Upper lobe of left lung (tissue), 6 donors: ENCODE results near the gene SMAP2. TPM values are rescaled to one million over a fixed set of nuclear protein-coding genes. Genes with fewer than 3 reads are reported as not detected.
A peak's percentile ranks its signal among the peaks of the same experiment; 100 is the strongest.

Experiments used
- ATAC-seq, 2 donors: fragments of 200-7000 bp; cut with Tn5 transposase; one replicate each; pipeline ENCODE4 v1.9.1; 2022; ENCODE audit warnings: mild to moderate bottlenecking in 2 of 2, moderate library complexity in 2 of 2; ENCODE audit not compliant: low FRiP score in 2 of 2
- DNase-seq, 2 donors: peaks; one replicate each; pipeline ENCODE4 v3.0.0-alpha.2; 2019 to 2020
- H3K27ac ChIP-seq, 4 donors: fragments of 200-600 bp; sonication (generic); one replicate each; pipeline ENCODE4 v1.5.1; 2016 to 2019
- H3K27me3 ChIP-seq, 4 donors: fragments of 200-600 bp; sonication (generic); one replicate each; pipeline ENCODE4 v1.5.1; 2017 to 2019
- H3K36me3 ChIP-seq, 4 donors: fragments of 200-600 bp; sonication (generic); one replicate each; pipeline ENCODE4 v1.5.1; 2016 to 2019
- H3K4me1 ChIP-seq, 4 donors: fragments of 200-600 bp; sonication (generic); one replicate each; pipeline ENCODE4 v1.5.1; 2018 to 2019
- H3K4me3 ChIP-seq, 4 donors: fragments of 200-600 bp; sonication (generic); one replicate each; pipeline ENCODE4 v1.5.1; 2017 to 2019; ENCODE audit warnings: mild to moderate bottlenecking in 2 of 4, moderate library complexity in 1 of 4
- H3K9me3 ChIP-seq, 4 donors: fragments of 200-600 bp; sonication (generic); one replicate each; pipeline ENCODE4 v1.5.1; 2018 to 2019
- EP300 ChIP-seq, 4 donors: sonication (generic); formaldehyde crosslinking; IDR thresholded peaks; one replicate each; pipeline ENCODE4 v1.5.1; 2017; ENCODE audit warnings: antibody characterized with exemption in 4 of 4, control low read depth in 2 of 4
- POLR2A ChIP-seq, 4 donors: fragments of 450-650 bp; IDR thresholded peaks; one replicate each; pipeline ENCODE4 v1.5.1; 2016 to 2017; ENCODE audit warnings: antibody characterized with exemption in 4 of 4, mild to moderate bottlenecking in 2 of 4
- POLR2AphosphoS5 ChIP-seq, 2 donors: sonication (generic); formaldehyde crosslinking; IDR thresholded peaks; one replicate each; pipeline ENCODE4 v1.5.1; 2017; ENCODE audit warnings: antibody characterized with exemption in 2 of 2
- WGBS, 2 donors: methylation state at CpG; one replicate each; pipeline ENCODE4 v1.1.5; 2017 to 2018; 5-methylcytosine and 5-hydroxymethylcytosine counted together
- total RNA-seq, 6 donors: library from RNA; depleted of rRNA in 4 of 6; stranded (reverse); fragments of >200 nt in 4 of 6; gene quantifications; one replicate each; pipeline versions ENCODE4 v1.1.0 to v1.2.1, GENCODE V29; 2016 to 2021
- TF ChIP-seq, protein P1 (sequence below), 6 experiments: fragments of 450-650 bp in 4 of 6; fragments of 200-600 bp in 2 of 6; sonication (generic) in 2 of 6; IDR thresholded peaks; one replicate each; pipeline ENCODE4 v1.5.1; 2016 to 2019; ENCODE audit warnings: antibody characterized with exemption in 6 of 6
- donor health status: DM: no; HTN: no; CAD: no; lungs with moderate emphysema.
- donor health status: DM: no; HTN: yes; CAD: no; lungs with severe emphysema.

SMAP2 gene
- total RNA-seq, 6 donors from 2014 or later, result 68.7 to 95.3 (median 72.2) TPM

- ATAC-seq (peak in 1 of 2 donors; percentile 66), DNase-seq (peak in 1 of 2 donors; percentile 56)
- peaks cover 46 to 87% (median 64%) of the 10 kb centered on the region in 4 donors for H3K4me1 ChIP-seq
- 60 to 71% methylated on average over 4 of the region's 4 CpGs for WGBS, 2 donors
- no peak overlapping the region for H3K4me3 ChIP-seq
- TF ChIP-seq POLR2A (IDR thresholded peaks at IDR 0.05) (peak in 1 of 4 donors; percentile 69), POLR2AphosphoS5 (IDR thresholded peaks at IDR 0.05) (peak; percentile 57 to 58), EP300 (IDR thresholded peaks at IDR 0.05) (peak in 1 of 4 donors; percentile 52)
- TF ChIP-seq, protein P1, sequence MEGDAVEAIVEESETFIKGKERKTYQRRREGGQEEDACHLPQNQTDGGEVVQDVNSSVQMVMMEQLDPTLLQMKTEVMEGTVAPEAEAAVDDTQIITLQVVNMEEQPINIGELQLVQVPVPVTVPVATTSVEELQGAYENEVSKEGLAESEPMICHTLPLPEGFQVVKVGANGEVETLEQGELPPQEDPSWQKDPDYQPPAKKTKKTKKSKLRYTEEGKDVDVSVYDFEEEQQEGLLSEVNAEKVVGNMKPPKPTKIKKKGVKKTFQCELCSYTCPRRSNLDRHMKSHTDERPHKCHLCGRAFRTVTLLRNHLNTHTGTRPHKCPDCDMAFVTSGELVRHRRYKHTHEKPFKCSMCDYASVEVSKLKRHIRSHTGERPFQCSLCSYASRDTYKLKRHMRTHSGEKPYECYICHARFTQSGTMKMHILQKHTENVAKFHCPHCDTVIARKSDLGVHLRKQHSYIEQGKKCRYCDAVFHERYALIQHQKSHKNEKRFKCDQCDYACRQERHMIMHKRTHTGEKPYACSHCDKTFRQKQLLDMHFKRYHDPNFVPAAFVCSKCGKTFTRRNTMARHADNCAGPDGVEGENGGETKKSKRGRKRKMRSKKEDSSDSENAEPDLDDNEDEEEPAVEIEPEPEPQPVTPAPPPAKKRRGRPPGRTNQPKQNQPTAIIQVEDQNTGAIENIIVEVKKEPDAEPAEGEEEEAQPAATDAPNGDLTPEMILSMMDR (IDR thresholded peaks at IDR 0.05), result no peak
- H3K9me3 ChIP-seq, result no peaks in the 10 kb centered on the region
- H3K27ac ChIP-seq, result peak overlapping the region; percentile 77 to 93 (median 90)
- no peaks in the 10 kb centered on the region for H3K27me3 ChIP-seq
- H3K36me3 ChIP-seq, result peaks cover 0 to 6% (median 0%) of the 10 kb centered on the region in 4 donors
These were observed 16.5 kb downstream of the SMAP2 start for GRCh38 chr1:40389871-40390560.

DNA sequence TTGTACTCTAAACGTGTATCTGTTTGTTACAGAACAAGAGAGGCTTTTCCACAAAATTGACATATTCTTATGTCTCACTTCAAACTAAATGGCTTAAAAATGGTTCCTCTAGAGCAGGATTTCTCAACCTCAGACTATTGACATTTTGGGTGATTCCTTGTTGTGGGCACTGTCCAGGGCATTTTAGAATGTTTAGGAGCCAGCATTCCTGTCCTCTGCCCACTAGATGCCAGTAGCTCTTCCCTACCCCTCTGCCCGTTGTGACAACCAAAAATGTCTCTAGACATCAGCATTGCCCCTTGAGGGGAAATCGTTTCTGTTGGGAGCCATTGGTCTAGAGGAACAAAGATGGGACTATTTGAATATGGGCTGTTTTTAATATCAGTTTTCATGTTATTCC lies 17.3 kb downstream of the SMAP2 start:
- H3K27me3 ChIP-seq, result no peaks in the 10 kb centered on the region
- no peak overlapping the region for H3K4me3 ChIP-seq
- peaks cover 0 to 6% (median 0%) of the 10 kb centered on the region in 4 donors for H3K36me3 ChIP-seq
- H3K9me3 ChIP-seq, result no peaks in the 10 kb centered on the region
- no peak for TF ChIP-seq POLR2AphosphoS5 (IDR thresholded peaks at IDR 0.05)
- TF ChIP-seq, protein P1 (IDR thresholded peaks at IDR 0.05), result no peak
- no peak for TF ChIP-seq EP300 (IDR thresholded peaks at IDR 0.05)
- no peak for TF ChIP-seq POLR2A (IDR thresholded peaks at IDR 0.05)
- peaks cover 46 to 87% (median 63%) of the 10 kb centered on the region in 4 donors for H3K4me1 ChIP-seq
- DNase-seq, result no peak
- no peak for ATAC-seq
- peak overlapping the region; percentile 77 to 93 (median 90) for H3K27ac ChIP-seq
- 87 to 96% methylated on average over 3 of the region's 3 CpGs for WGBS, 2 donors

DNA sequence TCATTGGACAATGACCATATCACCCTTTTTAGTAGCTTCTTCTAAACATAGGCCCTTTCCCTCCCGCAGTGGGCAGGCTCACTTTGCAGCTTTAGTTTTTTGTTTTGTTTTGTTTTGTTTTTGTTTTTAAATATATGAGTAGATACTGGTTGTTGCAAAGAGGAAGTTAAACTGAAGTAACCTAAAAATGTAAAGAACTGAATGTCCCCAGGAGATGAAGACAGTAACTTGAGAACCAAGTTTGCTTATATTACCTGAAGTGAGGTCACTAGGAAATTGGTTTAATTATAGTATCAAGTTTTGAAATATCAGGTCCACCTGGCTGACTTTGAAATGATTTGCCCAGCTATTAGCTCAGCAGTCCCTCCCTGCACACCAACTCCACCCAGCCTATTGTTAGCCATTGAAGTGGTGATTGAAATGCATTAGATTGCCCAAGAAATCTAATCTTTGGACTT lies 18.2 kb downstream of the SMAP2 start:
- ATAC-seq (peak in 1 of 2 donors; percentile 40), DNase-seq (no peak)
- Histone ChIP-seq H3K27ac (peak overlapping the region; percentile 77 to 93 (median 90)), H3K36me3 (peaks cover 0 to 6% (median 0%) of the 10 kb centered on the region in 4 donors), H3K4me3 (no peak overlapping the region), H3K9me3 (no peaks in the 10 kb centered on the region), H3K27me3 (no peaks in the 10 kb centered on the region), H3K4me1 (peaks cover 45 to 85% (median 60%) of the 10 kb centered on the region in 4 donors)
- TF ChIP-seq POLR2AphosphoS5 (IDR thresholded peaks at IDR 0.05) (peak in 1 of 2 donors; percentile 62), POLR2A (IDR thresholded peaks at IDR 0.05) (peak in 1 of 4 donors; percentile 23), EP300 (IDR thresholded peaks at IDR 0.05) (peak in 3 of 4 donors; percentile 86 to 92 (median 88))
- TF ChIP-seq, protein P1 (IDR thresholded peaks at IDR 0.05), result no peak
- 63 to 94% methylated on average over 1 of the region's 1 CpG for WGBS, 2 donors

DNA sequence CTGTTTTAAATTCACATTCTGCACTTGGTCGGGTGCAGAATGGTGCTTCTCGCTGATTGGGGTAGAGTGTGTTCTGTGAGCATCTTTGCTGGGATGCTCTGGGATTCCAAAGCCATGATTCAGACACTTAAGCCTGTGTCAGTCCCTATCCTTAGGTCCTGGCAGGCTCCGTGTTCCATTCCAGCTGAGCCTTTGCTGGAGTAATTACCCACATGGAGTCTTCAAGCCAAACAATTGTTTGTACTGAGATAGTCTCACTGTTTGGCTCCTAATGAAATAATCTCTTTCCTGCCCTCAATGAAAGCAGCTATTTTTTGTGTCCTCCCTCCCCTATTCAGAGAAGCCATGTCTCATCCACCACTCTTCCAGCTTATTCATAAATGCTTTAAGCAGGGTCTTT lies 18.7 kb downstream of the SMAP2 start:
- Histone ChIP-seq H3K27ac (peak overlapping the region; percentile 77 to 93 (median 90)), H3K36me3 (peaks cover 0 to 6% (median 0%) of the 10 kb centered on the region in 4 donors), H3K4me3 (no peak overlapping the region), H3K27me3 (no peaks in the 10 kb centered on the region), H3K4me1 (peaks cover 42 to 85% (median 59%) of the 10 kb centered on the region in 4 donors), H3K9me3 (no peaks in the 10 kb centered on the region)
- TF ChIP-seq POLR2A (IDR thresholded peaks at IDR 0.05) (no peak), POLR2AphosphoS5 (IDR thresholded peaks at IDR 0.05) (no peak), EP300 (IDR thresholded peaks at IDR 0.05) (no peak)
- TF ChIP-seq, protein P1 (IDR thresholded peaks at IDR 0.05), result no peak
- no peak for DNase-seq
- ATAC-seq, result no peak
- WGBS, 2 donors, result 68 to 83% methylated on average over 3 of the region's 3 CpGs
